HG03354 (cell line): ENCODE data around the gene EZH2.
A peak's percentile ranks its signal among the peaks of the same experiment; 100 is the strongest.

ENCODE experiments used
- ATAC-seq: cut with Tn5 transposase; IDR thresholded peaks from one replicate; pipeline ENCODE4 v1.9.1; 2021; ENCODE audit warnings: mild to moderate bottlenecking; ENCODE audit not compliant: unreplicated experiment, poor library complexity, severe bottlenecking

Gene EZH2

DNA sequence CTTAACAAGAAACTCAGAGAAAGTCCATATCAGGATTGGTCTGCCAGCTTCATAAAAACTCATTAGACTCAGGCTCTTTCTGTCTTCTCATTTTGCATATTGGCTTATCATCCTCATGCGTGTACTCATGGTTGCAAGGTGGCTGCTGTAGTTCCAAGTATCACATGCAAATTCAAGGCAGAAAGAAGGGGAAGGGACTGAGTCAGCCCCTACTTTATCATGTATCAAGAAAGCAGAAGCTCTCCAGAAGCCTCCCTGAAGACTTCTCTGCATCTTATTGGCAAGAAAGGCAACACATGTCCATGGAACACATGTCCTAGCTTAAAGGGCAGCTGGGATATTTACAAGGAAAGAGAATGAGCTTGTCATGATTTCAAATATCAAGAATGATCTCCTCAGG is 19.4 kb upstream of the EZH2 start:
- no peak for ATAC-seq

- no peak for ATAC-seq
Measured at GRCh38 chr7:148901178-148901577, 17.1 kb upstream of the EZH2 start.

DNA sequence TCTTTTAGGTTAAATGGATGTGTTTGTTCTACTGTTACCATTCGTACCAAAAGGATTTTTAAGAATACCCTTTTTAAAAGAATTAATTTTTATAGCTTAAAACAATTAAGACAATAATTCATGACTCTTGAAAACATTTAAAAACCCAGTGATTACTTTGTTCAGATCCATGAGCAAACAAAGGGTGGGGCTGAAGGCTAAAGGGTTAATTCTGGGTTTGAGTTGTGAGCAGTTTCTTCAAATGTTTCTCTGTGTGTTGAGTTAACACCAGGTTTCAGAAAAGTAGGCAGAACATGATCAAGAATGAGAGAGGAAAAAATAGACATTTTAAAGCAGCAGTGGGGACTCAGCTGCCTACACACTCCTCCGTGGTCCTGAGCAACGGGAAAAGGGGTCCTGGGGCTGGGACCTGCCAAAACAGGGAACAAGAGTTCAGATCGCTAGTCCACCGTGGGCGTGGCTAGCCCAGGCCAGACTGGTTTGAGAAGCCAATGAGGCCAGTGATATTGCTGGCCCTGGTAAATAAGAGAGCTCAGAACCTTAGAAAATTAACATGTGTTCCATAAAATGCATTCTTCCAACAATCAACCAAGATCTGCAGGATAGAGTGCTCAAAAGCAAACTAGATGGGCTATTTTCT is 14.9 kb upstream of the EZH2 start:
- no peak for ATAC-seq

DNA sequence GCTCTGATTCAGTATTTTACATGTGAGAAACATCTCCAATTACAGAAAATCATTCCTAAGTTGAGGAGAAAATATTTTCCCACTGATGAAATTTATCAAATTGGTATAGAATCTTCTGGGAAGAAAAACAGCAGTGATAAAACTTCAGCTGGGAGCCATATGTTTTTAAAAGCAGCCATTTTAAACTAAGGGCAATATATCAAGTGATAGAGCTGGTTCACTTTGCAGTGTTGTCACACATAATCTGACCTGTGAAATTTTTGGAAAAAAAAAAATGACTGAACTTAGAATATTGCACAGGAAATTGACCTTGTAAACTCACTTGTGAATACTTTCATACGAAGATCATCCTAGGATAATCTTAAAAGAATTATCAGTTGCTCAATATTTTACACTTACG is 10.5 kb upstream of the EZH2 start:
- ATAC-seq = no peak

GRCh38 chr7:148893071-148893470 is 9.0 kb upstream of the EZH2 start:
- no peak for ATAC-seq

GRCh38 chr7:148888300-148888699 is 4.2 kb upstream of the EZH2 start:
- no peak for ATAC-seq

GRCh38 chr7:148886844-148887243 is 2.8 kb upstream of the EZH2 start:
- no peak for ATAC-seq

GRCh38 chr7:148884299-148885022 is 370 bp upstream of the EZH2 start:
- ATAC-seq = peak; percentile 92

GRCh38 chr7:148883266-148884048 is 634 bp downstream of the EZH2 start:
- peak; percentile 31 for ATAC-seq

DNA sequence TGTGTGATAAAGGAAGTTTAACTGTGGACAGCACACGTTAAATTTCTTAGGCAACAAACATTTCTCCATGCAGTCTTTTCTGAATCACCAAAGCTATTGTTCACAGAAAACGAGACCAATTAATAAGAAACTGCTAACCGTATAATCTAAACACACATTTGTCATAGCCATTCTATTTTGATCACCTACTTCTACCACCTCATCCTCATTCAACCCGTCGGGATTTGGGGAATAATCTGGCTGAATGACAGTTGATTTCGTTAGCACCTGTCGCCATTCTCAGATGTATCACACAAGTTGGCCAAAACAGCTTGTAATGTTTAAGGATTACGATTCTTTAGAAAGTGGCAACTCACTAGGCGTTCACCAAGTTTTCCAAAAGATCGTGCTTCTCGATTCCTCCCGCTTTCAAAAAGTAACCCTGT is 1.2 kb downstream of the EZH2 start:
- ATAC-seq = no peak

- no peak for ATAC-seq
Measured at GRCh38 chr7:148882192-148882591, 1.9 kb downstream of the EZH2 start.

GRCh38 chr7:148878317-148878716 is 5.8 kb downstream of the EZH2 start:
- no peak for ATAC-seq

DNA sequence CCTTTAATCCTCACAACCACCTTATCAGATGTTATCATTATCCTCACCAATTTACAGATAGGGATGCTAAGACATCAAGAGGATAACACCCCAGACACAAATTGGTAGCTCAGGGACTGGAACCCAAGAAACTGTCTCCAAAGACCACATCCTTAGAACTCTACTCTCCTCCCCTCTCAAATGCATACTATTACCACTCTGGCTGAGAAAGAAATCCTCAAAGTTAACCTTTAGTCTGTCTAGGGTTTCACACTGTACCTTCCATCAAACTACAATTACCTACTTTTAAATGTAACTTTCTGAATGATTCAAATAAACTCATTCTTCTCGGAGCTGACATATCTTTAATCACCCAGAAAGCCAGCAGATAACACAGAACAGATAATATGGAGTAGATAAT is 6.6 kb downstream of the EZH2 start:
- ATAC-seq = no peak

GRCh38 chr7:148872188-148872587 is 11.9 kb downstream of the EZH2 start:
- ATAC-seq = no peak

DNA sequence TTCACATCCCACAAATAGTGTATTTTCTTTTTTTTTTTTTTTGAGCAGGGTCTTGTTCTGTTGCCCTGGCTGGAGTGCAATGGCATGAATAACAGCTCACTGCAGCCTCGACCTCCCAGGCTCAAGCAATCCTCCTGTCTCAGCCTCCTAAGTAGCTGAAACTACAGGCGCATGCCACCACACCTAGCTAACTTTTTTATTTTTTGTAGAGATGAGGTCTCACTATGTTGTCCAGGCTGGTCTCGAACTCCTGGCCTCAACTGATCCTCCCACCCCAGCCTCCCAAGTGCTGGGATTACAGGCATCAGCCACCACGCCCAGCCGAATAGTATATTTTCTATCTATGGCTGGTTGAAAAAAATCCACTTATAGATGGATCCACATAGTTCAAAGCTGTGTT is 12.5 kb downstream of the EZH2 start:
- no peak for ATAC-seq

GRCh38 chr7:148871030-148871429 is 13.1 kb downstream of the EZH2 start:
- no peak for ATAC-seq

DNA sequence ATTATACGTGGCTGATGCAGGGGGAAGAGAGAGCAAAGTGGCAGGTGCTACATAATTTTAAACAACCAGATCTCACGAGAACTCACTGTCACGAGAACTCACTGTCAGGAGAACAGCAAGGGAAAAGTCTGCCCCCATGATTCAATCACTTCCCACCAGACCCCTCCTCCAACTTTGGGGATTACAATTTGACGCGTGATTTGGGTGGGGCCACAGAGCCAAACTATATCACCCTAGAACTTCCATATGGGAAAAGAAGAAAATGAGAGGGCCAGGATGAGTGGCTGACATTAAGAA is 15.8 kb downstream of the EZH2 start:
- no peak for ATAC-seq

DNA sequence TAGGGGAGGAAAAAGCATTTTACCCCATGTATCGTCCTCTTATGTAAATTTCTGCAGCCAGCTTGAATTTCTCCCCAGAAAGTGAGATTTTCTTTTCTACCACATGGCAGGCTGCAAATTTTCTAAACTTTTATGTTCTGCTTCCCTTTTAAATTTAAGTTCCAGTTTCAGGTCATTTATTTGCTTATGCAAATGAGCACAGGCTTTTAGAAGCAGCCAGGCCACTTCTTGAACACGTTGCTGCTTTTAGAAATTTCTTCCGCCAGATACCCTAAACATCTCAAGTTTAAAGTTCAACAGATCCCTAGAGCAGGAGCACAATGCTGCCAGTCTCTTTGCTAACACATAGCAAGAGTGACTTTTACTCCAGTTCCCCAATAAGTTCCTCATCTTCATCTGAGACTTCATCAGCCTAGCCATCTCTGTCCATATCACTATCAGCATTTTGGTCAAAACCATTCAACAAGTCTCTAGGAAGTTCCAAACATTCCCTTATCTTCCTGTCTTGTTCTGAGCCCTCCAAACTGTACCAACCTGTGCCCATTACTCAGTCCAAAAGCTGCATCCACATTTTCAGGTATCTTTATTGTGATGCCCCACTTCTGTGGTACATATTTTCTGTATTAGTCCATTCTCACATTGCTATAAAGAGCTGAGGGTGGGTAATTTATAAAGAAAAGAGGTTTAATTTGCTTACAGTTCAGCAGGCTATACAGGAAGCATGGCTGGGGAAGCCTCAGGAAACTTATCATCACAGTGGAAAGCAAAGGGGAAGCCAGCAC is 16.3 kb downstream of the EZH2 start:
- ATAC-seq = no peak

GRCh38 chr7:148866362-148866761 is 17.7 kb downstream of the EZH2 start:
- ATAC-seq = no peak

GRCh38 chr7:148865283-148865682 is 18.8 kb downstream of the EZH2 start:
- no peak for ATAC-seq
